Measurements from ENCODE around the gene ETV6. TPM values are rescaled to one million over a fixed set of nuclear protein-coding genes. Genes with fewer than 3 reads are reported as not detected.
"Not testable (repeated sequence)": the region's sequence is repeated elsewhere in the genome, so short reads cannot be mapped to it uniquely, and the experiment has no call there.

Gene ETV6
- 10 to 100 TPM; 53.7 to 54.9 TPM for total RNA-seq

DNA sequence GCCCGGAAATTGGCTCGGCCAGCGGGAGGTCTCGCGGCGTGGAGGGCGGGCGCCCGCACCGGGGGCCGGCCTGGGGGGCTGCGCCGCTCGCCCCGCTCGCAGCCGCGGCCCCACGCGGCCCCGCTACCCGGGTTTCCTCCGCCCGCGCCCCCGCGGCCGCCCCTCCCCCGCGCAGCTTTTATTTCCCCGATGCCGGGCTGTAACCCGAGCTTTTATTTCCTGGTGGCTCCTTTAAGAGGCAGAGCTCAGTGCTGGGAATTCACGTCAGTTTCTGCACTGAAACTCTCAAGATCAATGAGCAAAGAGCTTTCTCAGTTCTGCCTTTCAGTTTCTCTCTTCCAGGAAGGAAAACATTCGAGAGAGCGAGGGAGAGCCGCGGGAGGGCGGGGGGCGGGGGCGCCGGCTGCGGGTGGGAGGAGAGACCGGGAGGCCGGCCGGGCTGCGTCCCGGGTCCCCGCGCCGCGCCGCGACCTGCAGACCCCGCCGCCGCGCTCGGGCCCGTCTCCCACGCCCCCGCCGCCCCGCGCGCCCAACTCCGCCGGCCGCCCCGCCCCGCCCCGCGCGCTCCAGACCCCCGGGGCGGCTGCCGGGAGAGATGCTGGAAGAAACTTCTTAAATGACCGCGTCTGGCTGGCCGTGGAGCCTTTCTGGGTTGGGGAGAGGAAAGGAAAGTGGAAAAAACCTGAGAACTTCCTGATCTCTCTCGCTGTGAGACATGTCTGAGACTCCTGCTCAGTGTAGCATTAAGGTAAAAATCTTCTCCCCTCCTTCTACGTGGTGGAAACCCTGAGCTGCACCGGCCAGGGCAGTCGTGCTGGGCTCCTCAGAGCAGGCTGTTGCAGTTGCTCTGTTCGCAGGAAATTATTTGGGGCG lies at the start of gene ETV6:
Gene ETV6 (plus strand): TSS at position 262 of the 873 bp plus-strand sequence. CDS start 454 bp downstream, at position 716.
- Mint-ChIP-seq H3K9me3 (no peaks in the 10 kb centered on the region), H3K36me3 (ENCODE audit: low read depth) (peaks cover 13% of the 10 kb centered on the region), H3K27me3 (no peaks in the 10 kb centered on the region), H3K27ac (peak within 1 kb of the TSS; percentile 96), H3K4me1 (peaks cover 33% of the 10 kb centered on the region), H3K4me3 (peak within 1 kb of the TSS; percentile 95)
- ChIA-PET POLR2A (interaction anchor here (0.6 to 3.3 kb wide), 23 partner anchors 14 to 1069 kb away, joined by 3 to 64 read pairs (median 5); partner anchors contain the start of genes BCL2L14, BORCS5 and SMIM10L1), CTCF (interaction anchor here (0.7 to 2.1 kb wide), 4 partner anchors 359 to 707 kb away, joined by 3 to 16 read pairs (median 4); partner anchors contain the start of gene BORCS5)
- peak; percentile 77 for DNase-seq

DNA sequence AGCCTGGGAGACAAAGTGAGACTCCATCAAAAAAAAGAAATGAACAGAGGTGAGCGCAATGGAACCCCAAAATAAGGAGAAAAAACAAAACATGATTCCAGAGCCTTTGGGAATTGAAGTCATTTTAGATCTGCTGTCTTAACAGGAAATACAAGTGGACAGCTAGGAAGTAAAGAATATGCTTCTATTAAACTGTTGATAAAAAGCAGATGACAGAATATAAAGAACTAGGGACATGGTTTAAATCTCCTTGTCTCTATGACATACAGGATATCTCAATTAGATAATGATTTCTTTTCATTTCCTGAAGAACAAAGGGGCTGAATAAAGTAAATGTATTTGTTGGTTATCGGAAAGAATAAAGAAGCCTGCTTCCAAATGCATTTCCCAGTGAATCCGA lies 49.3 kb upstream of the ETV6 start:
- Mint-ChIP-seq H3K4me1 (peaks cover 13% of the 10 kb centered on the region), H3K36me3 (ENCODE audit: low read depth) (no peaks in the 10 kb centered on the region), H3K4me3 (no peak overlapping the region), H3K9me3 (no peaks in the 10 kb centered on the region), H3K27ac (no peak overlapping the region), H3K27me3 (no peaks in the 10 kb centered on the region)
- DNase-seq, result no peak
- ChIA-PET CTCF (no interaction called here), POLR2A (no interaction called here)

DNA sequence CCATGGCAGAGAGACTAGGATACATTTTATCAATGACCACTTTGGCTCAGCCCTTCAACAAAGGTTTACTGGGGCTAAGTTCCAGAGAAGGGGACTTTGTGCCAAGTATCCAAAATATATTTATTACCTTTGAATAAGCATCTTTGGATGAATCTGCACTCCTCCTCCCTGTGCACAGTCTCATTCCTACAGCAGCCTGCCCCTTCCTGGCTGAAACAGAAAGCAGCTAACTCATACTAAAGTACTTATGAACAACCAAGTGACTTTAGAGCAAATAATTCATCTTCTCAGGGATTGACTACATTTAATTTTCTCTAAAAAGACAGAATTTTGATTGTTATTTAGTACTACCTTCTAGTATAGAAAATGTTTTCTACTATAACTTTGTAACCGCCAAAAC lies 47.8 kb upstream of the ETV6 start:
- Mint-ChIP-seq H3K36me3 (ENCODE audit: low read depth) (no peaks in the 10 kb centered on the region), H3K4me1 (peaks cover 13% of the 10 kb centered on the region), H3K27ac (no peak overlapping the region), H3K4me3 (no peak overlapping the region), H3K9me3 (no peaks in the 10 kb centered on the region), H3K27me3 (no peaks in the 10 kb centered on the region)
- CTCF ChIA-PET, result interaction anchor here (1.3 kb wide), 1 partner anchor 431 kb away, joined by 3 read pairs; no protein-coding TSS in a partner anchor
- DNase-seq, result no peak
- POLR2A ChIA-PET, result no interaction called here

DNA sequence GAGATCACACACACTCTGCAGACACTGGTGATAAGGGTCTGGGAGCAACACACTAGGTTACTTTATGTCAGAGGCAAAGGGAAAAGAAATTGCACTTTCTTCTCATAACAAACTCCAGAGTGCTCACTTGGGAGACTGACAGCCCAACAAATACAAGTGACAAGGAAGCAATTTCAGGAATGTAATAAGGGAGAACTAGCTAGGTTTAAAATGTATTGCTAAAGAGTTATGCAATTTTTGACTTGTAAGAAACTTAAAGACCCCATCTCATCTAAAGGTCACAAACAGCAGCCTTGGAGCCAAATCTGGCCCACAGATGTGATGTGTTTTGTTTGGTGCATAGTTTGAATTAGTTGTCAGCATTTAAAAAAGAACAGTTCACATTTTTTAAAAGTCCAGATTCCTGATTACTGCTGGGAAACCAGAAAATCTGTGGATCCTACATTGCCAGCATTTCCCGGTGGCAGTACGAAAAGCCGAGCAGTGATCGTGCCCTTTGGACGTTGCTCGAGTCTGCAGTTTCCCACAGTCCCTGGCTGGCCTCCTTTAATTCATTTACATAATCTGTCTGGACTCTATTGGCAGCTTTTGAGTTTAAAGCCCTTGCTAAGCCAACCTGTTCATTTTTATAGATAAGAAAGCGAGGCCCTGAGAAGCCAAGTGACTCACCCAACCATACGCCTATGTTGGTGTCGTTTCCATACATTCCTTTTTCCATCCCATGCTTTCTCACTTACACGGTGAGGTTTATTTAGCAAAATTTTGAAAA lies 42.0 kb upstream of the ETV6 start:
- ChIA-PET POLR2A (no interaction called here), CTCF (no interaction called here)
- no peak overlapping the region for H3K27ac Mint-ChIP-seq
- no peak overlapping the region for H3K4me3 Mint-ChIP-seq
- H3K9me3 Mint-ChIP-seq, result no peaks in the 10 kb centered on the region
- H3K27me3 Mint-ChIP-seq, result no peaks in the 10 kb centered on the region
- H3K36me3 Mint-ChIP-seq (ENCODE audit: low read depth), result no peaks in the 10 kb centered on the region
- peaks cover 2% of the 10 kb centered on the region for H3K4me1 Mint-ChIP-seq
- no peak for DNase-seq

DNA sequence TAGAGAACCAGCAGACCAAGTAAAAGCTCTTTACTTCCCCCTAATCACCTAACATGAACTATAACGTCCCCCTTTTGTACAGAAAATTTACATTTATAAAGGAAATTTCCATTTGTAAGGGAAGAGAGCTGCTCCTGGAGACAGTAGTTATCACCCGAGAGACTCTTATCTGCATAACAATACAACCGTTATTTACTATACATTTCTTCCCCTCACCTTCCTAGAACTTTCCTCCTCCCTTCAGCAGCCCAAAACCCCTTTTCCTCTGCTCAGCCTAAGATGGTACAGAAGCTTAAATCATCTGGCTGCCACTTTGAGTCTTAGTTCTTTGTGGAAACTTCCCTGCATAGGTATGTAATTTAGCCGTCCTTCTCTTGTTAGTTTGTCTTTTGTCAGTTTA lies 40.4 kb upstream of the ETV6 start:
- no peaks in the 10 kb centered on the region for H3K4me1 Mint-ChIP-seq
- no peaks in the 10 kb centered on the region for H3K27me3 Mint-ChIP-seq
- H3K9me3 Mint-ChIP-seq, result no peaks in the 10 kb centered on the region
- H3K4me3 Mint-ChIP-seq, result no peak overlapping the region
- DNase-seq, result no peak
- no peak overlapping the region for H3K27ac Mint-ChIP-seq
- POLR2A ChIA-PET, result no interaction called here
- no peaks in the 10 kb centered on the region for H3K36me3 Mint-ChIP-seq (ENCODE audit: low read depth)
- CTCF ChIA-PET, result interaction anchor here (0.9 kb wide), 1 partner anchor 28 kb away, joined by 3 read pairs; no protein-coding TSS in a partner anchor

DNA sequence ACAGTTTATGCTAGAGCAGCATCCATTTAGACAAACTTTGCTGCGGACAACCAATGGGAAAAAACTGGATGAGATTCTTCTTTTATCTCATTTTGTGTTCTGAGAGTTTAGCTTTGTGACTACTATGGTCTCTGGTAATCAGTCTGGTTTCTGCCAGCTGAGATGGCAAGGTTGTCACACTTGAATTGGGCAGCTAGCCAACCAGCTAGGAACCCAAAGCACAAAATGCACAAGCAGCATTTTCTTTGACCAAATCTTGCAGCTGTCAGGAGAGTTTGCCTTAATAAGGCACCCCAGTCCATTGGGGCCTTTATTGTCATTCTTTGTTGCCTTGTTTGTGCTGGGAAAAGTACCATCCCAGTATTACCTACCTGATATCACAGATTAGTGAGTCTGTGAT lies 34.0 kb upstream of the ETV6 start:
- Mint-ChIP-seq H3K4me3 (no peak overlapping the region), H3K4me1 (no peaks in the 10 kb centered on the region), H3K27me3 (no peaks in the 10 kb centered on the region), H3K27ac (no peak overlapping the region), H3K9me3 (no peaks in the 10 kb centered on the region), H3K36me3 (ENCODE audit: low read depth) (no peaks in the 10 kb centered on the region)
- no peak for DNase-seq
- POLR2A ChIA-PET, result no interaction called here
- CTCF ChIA-PET, result no interaction called here

DNA sequence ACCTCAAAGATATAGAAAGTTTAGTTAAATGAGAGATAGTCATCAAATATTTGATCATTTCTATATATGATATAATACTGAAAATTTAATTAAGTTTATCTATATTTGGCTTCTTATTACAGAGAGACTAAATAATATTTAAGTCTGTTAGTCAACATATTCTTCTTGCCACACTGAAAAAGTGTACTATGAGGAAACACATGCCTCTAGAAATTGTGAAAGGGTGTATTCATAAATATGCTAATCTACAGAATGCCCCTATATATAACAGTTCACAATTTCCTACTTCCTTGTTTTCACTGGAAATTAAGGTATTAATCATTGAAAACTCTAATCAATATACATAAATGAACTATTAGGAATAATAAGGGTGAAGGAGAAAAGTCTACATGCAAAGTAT lies 31.4 kb upstream of the ETV6 start:
- DNase-seq, result no peak
- H3K27ac Mint-ChIP-seq, result no peak overlapping the region
- H3K4me3 Mint-ChIP-seq, result no peak overlapping the region
- no peaks in the 10 kb centered on the region for H3K36me3 Mint-ChIP-seq (ENCODE audit: low read depth)
- POLR2A ChIA-PET, result no interaction called here
- H3K27me3 Mint-ChIP-seq, result no peaks in the 10 kb centered on the region
- no peaks in the 10 kb centered on the region for H3K9me3 Mint-ChIP-seq
- CTCF ChIA-PET, result interaction anchor here (0.6 to 1.3 kb wide), 2 partner anchors 416 to 420 kb away, joined by 3 to 4 read pairs; no protein-coding TSS in a partner anchor
- H3K4me1 Mint-ChIP-seq, result no peaks in the 10 kb centered on the region

DNA sequence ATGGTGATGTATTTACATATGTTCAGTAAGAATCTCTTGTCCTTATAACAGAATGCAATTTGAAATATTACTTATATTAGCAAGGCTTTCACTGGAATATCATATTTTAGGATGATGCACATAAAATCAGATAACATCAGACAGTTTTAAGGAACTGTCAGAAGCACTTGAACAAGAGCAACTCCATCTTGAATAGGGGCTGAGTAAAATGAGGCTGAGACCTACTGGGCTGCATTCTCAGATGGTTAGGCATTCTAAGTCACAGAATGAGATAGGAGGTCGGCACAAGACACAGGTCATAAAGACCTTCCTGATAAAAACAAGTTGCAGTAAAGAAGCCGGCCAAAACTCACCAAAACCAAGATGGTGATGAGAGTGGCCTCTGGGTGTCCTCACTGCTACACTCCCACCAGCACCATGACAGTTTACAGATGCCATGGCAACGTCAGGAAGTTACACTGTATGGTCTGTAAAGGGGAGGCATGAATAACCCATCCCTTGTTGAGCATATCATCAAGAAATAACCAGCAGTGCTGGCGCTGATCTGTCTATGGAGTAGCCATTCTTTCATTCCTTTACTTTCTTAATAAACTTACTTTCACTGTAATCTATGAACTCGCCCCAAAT lies 27.6 kb upstream of the ETV6 start:
- no peak overlapping the region for H3K4me3 Mint-ChIP-seq
- DNase-seq, result peak; percentile 20

DNA sequence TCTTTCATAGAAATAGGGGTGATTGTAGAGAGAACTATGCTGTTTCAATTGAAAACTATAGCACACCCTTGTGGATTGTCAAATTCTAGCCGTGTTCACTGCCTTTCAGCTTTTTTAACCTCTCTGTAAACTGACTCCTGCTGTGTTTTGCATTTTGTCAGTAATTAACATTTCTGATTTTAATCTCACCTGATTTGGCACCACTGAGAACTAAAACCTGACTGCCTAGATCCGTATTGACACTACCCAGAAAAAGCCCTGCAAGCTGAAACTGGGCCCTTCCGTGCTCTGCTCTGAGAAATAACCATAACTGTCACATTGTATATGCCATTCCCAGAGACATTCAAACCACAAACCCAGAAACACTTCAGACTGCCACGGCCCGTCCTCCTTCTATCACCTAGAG lies 26.6 kb upstream of the ETV6 start:
- POLR2A ChIA-PET, result no interaction called here
- Mint-ChIP-seq H3K4me1 (no peaks in the 10 kb centered on the region), H3K36me3 (ENCODE audit: low read depth) (no peaks in the 10 kb centered on the region), H3K9me3 (no peaks in the 10 kb centered on the region), H3K27me3 (peaks cover 3% of the 10 kb centered on the region), H3K4me3 (no peak overlapping the region), H3K27ac (no peak overlapping the region)
- CTCF ChIA-PET, result interaction anchor here (0.7 kb wide), 1 partner anchor 410 kb away, joined by 3 read pairs; no protein-coding TSS in a partner anchor
- DNase-seq, result no peak

More for the DNA sequence above, 27.6 kb upstream of the ETV6 start:
- H3K27me3 Mint-ChIP-seq, result peaks cover 3% of the 10 kb centered on the region
- H3K9me3 Mint-ChIP-seq, result no peaks in the 10 kb centered on the region
- no peak overlapping the region for H3K27ac Mint-ChIP-seq
- no peaks in the 10 kb centered on the region for H3K36me3 Mint-ChIP-seq (ENCODE audit: low read depth)
- CTCF ChIA-PET, result no interaction called here
- H3K4me1 Mint-ChIP-seq, result no peaks in the 10 kb centered on the region
- POLR2A ChIA-PET, result no interaction called here

DNA sequence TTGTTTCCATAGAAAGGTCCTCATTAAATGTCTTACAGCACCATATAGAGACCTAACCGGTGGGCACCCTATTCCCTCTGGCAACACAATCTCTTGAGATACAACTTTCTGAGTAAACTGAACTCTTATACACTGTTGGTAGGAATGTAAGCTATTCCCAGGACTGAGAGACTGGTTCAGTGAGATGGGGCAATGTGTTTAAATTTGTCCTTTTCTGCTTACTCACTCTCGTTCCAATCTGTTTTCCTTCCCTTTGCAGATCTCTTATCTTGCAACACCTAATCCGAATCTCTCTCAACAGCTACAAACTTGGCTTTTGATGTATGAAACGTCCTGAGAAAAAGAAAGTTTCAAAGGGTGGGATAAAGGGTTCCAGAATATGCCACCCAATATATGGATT lies 26.1 kb upstream of the ETV6 start:
- H3K27me3 Mint-ChIP-seq, result peaks cover 3% of the 10 kb centered on the region
- no peak for DNase-seq
- CTCF ChIA-PET, result no interaction called here
- H3K27ac Mint-ChIP-seq, result no peak overlapping the region
- no peak overlapping the region for H3K4me3 Mint-ChIP-seq
- H3K4me1 Mint-ChIP-seq, result no peaks in the 10 kb centered on the region
- no peaks in the 10 kb centered on the region for H3K36me3 Mint-ChIP-seq (ENCODE audit: low read depth)
- POLR2A ChIA-PET, result interaction anchor here (1.1 kb wide), 1 partner anchor 410 kb away, joined by 3 read pairs; no protein-coding TSS in a partner anchor
- H3K9me3 Mint-ChIP-seq, result no peaks in the 10 kb centered on the region

DNA sequence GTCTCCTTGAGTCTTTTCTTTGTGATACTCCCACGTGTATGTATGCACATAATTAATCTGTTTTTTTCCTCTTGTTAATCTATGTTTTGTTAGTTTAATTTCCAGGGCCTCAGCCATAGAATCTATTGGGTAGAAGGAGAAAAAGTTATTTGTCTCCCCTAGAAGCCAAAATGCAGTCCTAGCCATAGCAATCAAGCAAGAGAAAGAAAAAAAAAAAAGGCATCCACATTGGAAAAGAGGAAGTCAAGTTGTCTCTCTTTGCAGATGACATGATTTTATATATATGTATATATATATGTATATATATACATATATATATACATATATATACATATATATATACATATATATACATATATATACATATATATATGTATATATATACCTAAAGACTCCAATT lies 25.4 kb upstream of the ETV6 start:
- Mint-ChIP-seq H3K4me3 (no peak overlapping the region), H3K27ac (no peak overlapping the region), H3K36me3 (ENCODE audit: low read depth) (no peaks in the 10 kb centered on the region), H3K4me1 (no peaks in the 10 kb centered on the region), H3K27me3 (peaks cover 3% of the 10 kb centered on the region), H3K9me3 (no peaks in the 10 kb centered on the region)
- CTCF ChIA-PET, result no interaction called here
- POLR2A ChIA-PET, result interaction anchor here (1.1 kb wide), 1 partner anchor 409 kb away, joined by 3 read pairs; no protein-coding TSS in a partner anchor
- DNase-seq, result no peak

DNA sequence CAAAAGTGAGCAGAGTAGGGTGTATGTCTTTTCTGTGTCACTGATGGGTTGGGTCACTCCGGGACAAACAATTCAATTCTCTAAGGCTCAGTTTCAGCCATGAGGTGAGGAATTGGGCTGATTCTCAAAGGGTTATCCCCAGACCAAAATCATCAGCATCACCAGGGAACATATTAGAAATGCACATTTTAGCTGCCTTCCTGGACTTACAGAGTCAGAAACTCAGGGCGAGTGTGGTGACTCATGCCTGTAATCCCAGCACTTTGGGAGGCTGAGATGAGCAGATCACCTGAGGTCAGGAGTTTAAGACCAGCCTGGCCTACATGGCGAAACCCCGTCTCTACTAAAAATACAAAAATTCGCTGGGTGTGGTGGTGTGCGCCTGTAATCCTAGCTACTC lies 21.8 kb upstream of the ETV6 start:
- H3K4me1 Mint-ChIP-seq; POLR2A ChIA-PET; H3K36me3 Mint-ChIP-seq (ENCODE audit: low read depth); H3K9me3 Mint-ChIP-seq; H3K27me3 Mint-ChIP-seq; H3K27ac Mint-ChIP-seq; H3K4me3 Mint-ChIP-seq; DNase-seq: not testable (repeated sequence)
- CTCF ChIA-PET, result interaction anchor here (1.2 kb wide), 1 partner anchor 405 kb away, joined by 3 read pairs; no protein-coding TSS in a partner anchor

DNA sequence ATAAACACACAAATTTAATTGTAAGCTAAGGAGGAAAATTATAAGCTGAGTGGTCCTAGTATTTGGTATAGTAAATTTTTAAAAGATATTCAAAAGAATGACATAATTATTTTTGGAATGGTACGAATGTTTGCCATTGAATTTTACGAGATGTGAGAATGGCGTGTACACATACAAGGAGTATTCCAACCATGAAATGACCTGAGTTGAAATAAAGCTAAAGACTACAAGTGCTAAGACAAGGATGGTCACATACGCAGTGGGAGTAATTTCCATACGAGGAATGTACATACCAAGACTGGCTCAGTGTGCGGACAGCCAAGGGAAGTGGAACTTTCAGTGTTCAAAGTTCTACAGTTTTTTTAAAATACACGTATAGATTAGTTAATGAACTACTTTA lies 21.1 kb upstream of the ETV6 start:
- DNase-seq, result no peak
- H3K9me3 Mint-ChIP-seq, result no peaks in the 10 kb centered on the region
- CTCF ChIA-PET, result interaction anchor here (0.6 to 1.2 kb wide), 2 partner anchors 122 to 405 kb away, joined by 3 read pairs; no protein-coding TSS in a partner anchor
- peaks cover 3% of the 10 kb centered on the region for H3K27me3 Mint-ChIP-seq
- no peak overlapping the region for H3K27ac Mint-ChIP-seq
- no peaks in the 10 kb centered on the region for H3K4me1 Mint-ChIP-seq
- POLR2A ChIA-PET, result no interaction called here
- H3K4me3 Mint-ChIP-seq, result no peak overlapping the region
- H3K36me3 Mint-ChIP-seq (ENCODE audit: low read depth), result no peaks in the 10 kb centered on the region
